ENCODE results near the gene GMPR2. TPM values are rescaled to one million over a fixed set of nuclear protein-coding genes. Genes with fewer than 3 reads are reported as not detected.

GMPR2 gene
- total RNA-seq, 1 donor from 2014 or later, result 73.2 TPM

DNA sequence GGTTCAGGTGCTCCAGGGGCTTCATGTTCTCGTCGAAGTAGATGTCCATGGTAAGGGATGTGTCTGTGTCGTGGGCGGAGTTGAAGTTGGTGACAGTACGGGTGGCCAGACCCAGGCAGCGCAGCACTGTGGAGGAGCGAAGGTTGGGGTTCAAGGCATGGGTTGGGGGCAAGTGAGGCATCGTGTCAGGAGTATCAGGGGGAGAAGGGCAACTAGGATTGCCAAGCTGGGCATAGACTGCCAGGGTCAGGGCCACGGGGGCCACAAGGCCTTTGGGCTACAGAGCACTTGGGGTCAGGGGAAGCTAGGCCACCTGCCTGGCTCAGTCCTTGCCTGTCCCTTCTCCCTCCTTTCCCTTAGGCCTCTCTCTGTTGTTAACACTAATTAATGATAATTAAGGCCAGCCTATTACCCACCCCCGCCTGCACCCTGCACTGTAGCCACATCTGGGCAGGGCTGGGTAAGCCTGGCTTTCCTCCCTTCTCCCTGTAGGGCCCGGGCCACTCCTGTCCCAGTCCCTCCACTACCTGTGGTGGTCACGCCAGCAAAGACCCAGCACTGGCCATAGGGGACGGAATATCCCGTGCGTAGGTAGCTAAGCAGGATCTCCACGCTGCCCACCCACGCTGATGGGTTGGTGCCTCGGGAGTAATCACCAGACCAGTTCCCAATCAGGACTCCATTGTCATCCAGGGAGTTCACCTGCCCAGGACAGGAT is 26.0 kb downstream of the GMPR2 start:
- intact Hi-C loops (cut with DNase I), result no loop called here

GRCh38 chr14:24259282-24260025 is 26.7 kb downstream of the GMPR2 start:
- H3K9me3 ChIP-seq, result no peaks in the 10 kb centered on the region
- peaks cover 5% of the 10 kb centered on the region for H3K4me1 ChIP-seq
- H3K27me3 ChIP-seq, result no peaks in the 10 kb centered on the region
- intact Hi-C loops (cut with DNase I), result no loop called here
- H3K36me3 ChIP-seq, result peaks cover 9% of the 10 kb centered on the region
- DNase-seq (peak; percentile 85), ATAC-seq (peak; percentile 73)
- no peak overlapping the region for H3K4me3 ChIP-seq
- H3K27ac ChIP-seq, result peak overlapping the region; percentile 63
- no peak for TF ChIP-seq CTCF (IDR thresholded peaks at IDR 0.05)

More for the DNA sequence above, 26.0 kb downstream of the GMPR2 start:
- peak overlapping the region; percentile 63 for H3K27ac ChIP-seq
- H3K36me3 ChIP-seq, result peaks cover 10% of the 10 kb centered on the region
- ATAC-seq (peak; percentile 3), DNase-seq (no peak)
- no peak for TF ChIP-seq CTCF (IDR thresholded peaks at IDR 0.05)
- H3K4me3 ChIP-seq, result no peak overlapping the region
- peaks cover 5% of the 10 kb centered on the region for H3K4me1 ChIP-seq
- H3K27me3 ChIP-seq, result no peaks in the 10 kb centered on the region
- H3K9me3 ChIP-seq, result no peaks in the 10 kb centered on the region

DNA sequence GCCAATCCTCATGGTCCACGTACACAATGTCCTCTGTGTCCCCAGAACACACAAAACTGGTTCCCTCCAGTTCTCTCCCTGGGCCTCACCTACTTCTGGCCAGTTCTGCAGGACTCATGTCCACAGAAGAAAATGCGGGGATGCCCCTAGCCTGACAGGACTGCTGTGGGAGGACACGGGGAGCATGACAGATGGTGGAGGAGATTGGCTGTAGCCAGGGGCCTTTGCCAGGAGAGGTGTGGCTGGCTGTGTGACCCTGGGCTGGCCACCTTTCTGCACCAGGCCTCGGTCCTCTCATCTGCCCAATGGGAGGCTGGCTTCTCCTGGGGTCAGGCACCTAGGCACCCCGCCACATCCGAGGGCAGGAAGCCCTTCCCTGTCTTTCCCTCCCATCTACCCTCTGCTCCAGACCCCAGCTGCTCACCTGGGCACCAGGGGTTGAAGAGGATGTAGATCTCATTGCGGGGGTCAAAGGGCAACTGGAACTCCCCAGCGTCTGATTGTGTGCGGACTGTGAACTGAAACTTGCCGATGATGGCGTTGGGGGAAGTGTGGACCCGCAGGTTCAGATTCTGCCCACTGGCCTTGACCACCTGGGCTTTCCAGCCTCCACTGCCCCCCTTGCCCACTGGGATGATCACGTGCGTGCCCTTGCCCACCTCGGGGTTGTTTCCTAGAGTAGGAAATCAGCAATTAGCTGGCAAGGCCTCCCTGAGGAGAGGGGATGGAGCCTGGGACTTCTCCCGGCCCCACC is 27.5 kb downstream of the GMPR2 start:
- peaks cover 5% of the 10 kb centered on the region for H3K4me1 ChIP-seq
- intact Hi-C loops (cut with DNase I), result no loop called here
- peaks cover 5% of the 10 kb centered on the region for H3K36me3 ChIP-seq
- no peak for DNase-seq
- H3K9me3 ChIP-seq, result no peaks in the 10 kb centered on the region
- H3K27ac ChIP-seq, result peak overlapping the region; percentile 63
- no peak for TF ChIP-seq CTCF (IDR thresholded peaks at IDR 0.05)
- no peak overlapping the region for H3K4me3 ChIP-seq
- H3K27me3 ChIP-seq, result no peaks in the 10 kb centered on the region
- ATAC-seq, result peak; percentile 40

DNA sequence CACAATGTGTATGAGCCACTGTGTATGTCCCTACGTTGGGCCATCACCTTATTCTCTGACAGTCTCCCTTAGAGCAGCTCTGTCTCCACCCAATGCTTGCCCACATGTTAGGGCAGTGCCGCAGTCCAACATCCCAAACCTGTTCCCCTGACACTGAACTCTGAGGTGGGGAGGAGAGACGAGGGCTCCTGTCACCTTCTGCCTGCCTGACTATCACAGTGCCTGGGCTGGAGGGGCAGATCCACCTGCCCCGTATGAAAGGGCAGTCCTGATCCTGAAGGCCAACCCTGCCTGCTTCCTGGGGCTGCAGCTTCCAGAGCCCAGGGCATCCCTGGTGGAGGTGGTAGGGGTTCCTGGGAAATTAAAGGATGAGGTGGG is 28.0 kb downstream of the GMPR2 start:
- no peak for TF ChIP-seq CTCF (IDR thresholded peaks at IDR 0.05)
- Histone ChIP-seq H3K4me1 (peaks cover 5% of the 10 kb centered on the region), H3K9me3 (no peaks in the 10 kb centered on the region), H3K27ac (no peak overlapping the region), H3K36me3 (peaks cover 10% of the 10 kb centered on the region), H3K4me3 (no peak overlapping the region), H3K27me3 (no peaks in the 10 kb centered on the region)
- DNase-seq, result no peak
- ATAC-seq, result no peak
- intact Hi-C loops (cut with DNase I), result no loop called here

DNA sequence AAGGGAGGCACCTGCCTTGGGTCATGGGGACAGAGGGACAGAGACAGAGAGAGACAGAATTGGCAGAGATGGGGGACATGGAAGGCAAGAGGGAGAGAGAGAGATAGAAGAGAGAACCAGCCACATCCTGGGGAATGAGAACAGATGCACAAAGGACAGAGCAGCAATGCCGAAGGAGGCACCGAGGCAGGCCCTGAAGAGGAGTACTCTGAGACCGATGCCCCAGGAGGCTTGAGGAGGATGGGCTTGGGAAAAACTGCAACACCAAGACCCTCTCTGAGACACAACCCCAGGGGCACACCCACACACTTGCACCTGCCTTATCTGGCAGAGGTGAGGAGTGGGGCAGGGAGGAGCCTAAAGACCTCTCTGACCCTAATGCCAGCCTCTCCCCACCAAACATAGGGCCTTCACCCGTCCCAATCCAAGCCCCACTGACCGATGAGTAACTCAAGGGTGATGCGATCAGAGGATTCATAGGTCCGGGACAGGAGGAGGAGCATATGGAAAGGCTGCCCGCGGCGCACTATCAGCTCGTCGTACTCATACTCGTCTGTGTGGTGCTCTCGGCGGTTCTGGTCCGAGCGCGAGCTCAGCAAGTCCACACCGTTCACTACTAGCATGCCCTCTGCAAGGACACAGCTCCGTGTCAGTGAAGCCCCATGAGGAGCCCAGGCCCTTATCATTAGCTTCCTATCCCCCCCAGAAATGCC is 28.7 kb downstream of the GMPR2 start:
- DNase-seq (no peak), ATAC-seq (no peak)
- intact Hi-C loops (cut with DNase I), result no loop called here
- H3K27ac ChIP-seq, result no peak overlapping the region
- H3K27me3 ChIP-seq, result no peaks in the 10 kb centered on the region
- peaks cover 5% of the 10 kb centered on the region for H3K4me1 ChIP-seq
- H3K9me3 ChIP-seq, result no peaks in the 10 kb centered on the region
- no peak for TF ChIP-seq CTCF (IDR thresholded peaks at IDR 0.05)
- peaks cover 15% of the 10 kb centered on the region for H3K36me3 ChIP-seq
- H3K4me3 ChIP-seq, result no peak overlapping the region

Data from upper lobe of right lung (tissue), 1 donor.